Left lung (tissue), 10 donors: ENCODE measurements around the gene GALNT8. TPM values are rescaled to one million over a fixed set of nuclear protein-coding genes. Genes with fewer than 3 reads are reported as not detected.

ENCODE experiments used
- ATAC-seq: fragments of 200-7000 bp; cut with Tn5 transposase; one replicate; pipeline ENCODE4 v1.9.1; 2020; ENCODE audit warnings: moderate library complexity
- DNase-seq, 4 donors: peaks; one replicate each; pipeline ENCODE4 v3.0.0-alpha.2; 2013 to 2020
- H3K27ac ChIP-seq, 2 donors: fragments of 200-600 bp; sonication (generic) in 1 of 2; one replicate each; pipeline versions ENCODE4 v1.5.0 to v1.8.0; 2020 to 2021
- H3K27me3 ChIP-seq, 2 donors: fragments of 200-600 bp; sonication (generic) in 1 of 2; one replicate each; pipeline versions ENCODE4 v1.5.0 to v1.8.0; 2020 to 2021
- H3K36me3 ChIP-seq, 2 donors: fragments of 200-600 bp; sonication (generic) in 1 of 2; one replicate each; pipeline versions ENCODE4 v1.5.0 to v1.8.0; 2020 to 2021
- H3K4me1 ChIP-seq, 2 donors: fragments of 200-600 bp; one replicate each; pipeline ENCODE4 v1.8.0; 2021
- H3K4me3 ChIP-seq, 2 donors: fragments of 200-600 bp; sonication (generic) in 1 of 2; one replicate each; pipeline versions ENCODE4 v1.5.0 to v1.8.0; 2020 to 2021; ENCODE audit warnings: mild to moderate bottlenecking in 1 of 2
- H3K9me3 ChIP-seq, 2 donors: fragments of 200-600 bp; sonication (generic) in 1 of 2; one replicate each; pipeline versions ENCODE4 v1.5.0 to v1.8.0; 2020 to 2021
- CTCF ChIP-seq, 2 donors: fragments of 200-600 bp; sonication (generic) in 1 of 2; IDR thresholded peaks; one replicate each; pipeline versions ENCODE4 v1.5.0 to v1.8.0; 2021; ENCODE audit warnings: antibody characterized with exemption in 2 of 2
- intact Hi-C, 2 donors: fragments of 100-400 bp; cut with DNase I; formaldehyde crosslinking; loops; one replicate each; pipeline versions ENCODE4 v1.11.2 to v1.14.2; 2022
- polyA plus RNA-seq, 6 donors: library from polyadenylated mRNA; unstranded; fragments of 120-200 nt; gene quantifications; one replicate each; pipeline ENCODE4 v1.2.1, GENCODE V29; 2013; ENCODE audit not compliant: insufficient read length in 6 of 6
- total RNA-seq, 2 donors: library from RNA; stranded (reverse); fragmentation: NEBNext Ultra II Directional; extraction: Animal tissue kit (Norgen Biotek cat#: 25700); gene quantifications; one replicate each; pipeline ENCODE4 v1.2.1, GENCODE V29; 2021
- donor health status: DM: no; HTN: yes; CAD: no.
- donor health status: DM: no; HTN: no; CAD: no.

The GALNT8 gene
- total and polyA plus RNA-seq, 8 donors = 0.09 to 2.3 (median 1.3) TPM

GRCh38 chr12:4771172-4771959, 51.2 kb downstream of the GALNT8 start:
- no peaks in the 10 kb centered on the region for H3K27me3 ChIP-seq
- intact Hi-C loops = no loop called here
- DNase-seq (no peak), ATAC-seq (no peak)
- H3K36me3 ChIP-seq = no peaks in the 10 kb centered on the region
- no peaks in the 10 kb centered on the region for H3K4me1 ChIP-seq
- no peak overlapping the region for H3K4me3 ChIP-seq
- TF ChIP-seq CTCF (IDR thresholded peaks at IDR 0.05) = no peak
- no peak overlapping the region for H3K27ac ChIP-seq
- no peaks in the 10 kb centered on the region for H3K9me3 ChIP-seq

- no peak for ATAC-seq
- Histone ChIP-seq H3K36me3 (no peaks in the 10 kb centered on the region), H3K27me3 (no peaks in the 10 kb centered on the region), H3K4me3 (no peak overlapping the region), H3K27ac (no peak overlapping the region), H3K9me3 (no peaks in the 10 kb centered on the region), H3K4me1 (no peaks in the 10 kb centered on the region)
- intact Hi-C loops = no loop called here
- no peak for TF ChIP-seq CTCF (IDR thresholded peaks at IDR 0.05)
- DNase-seq = no peak
These were observed 51.9 kb downstream of the GALNT8 start for GRCh38 chr12:4771960-4772566.

- TF ChIP-seq CTCF (IDR thresholded peaks at IDR 0.05) = no peak
- Histone ChIP-seq H3K4me1 (no peaks in the 10 kb centered on the region), H3K27me3 (peaks cover 0 to 7% of the 10 kb centered on the region in 2 donors), H3K27ac (no peak overlapping the region), H3K4me3 (no peak overlapping the region), H3K36me3 (no peaks in the 10 kb centered on the region), H3K9me3 (no peaks in the 10 kb centered on the region)
- intact Hi-C loops = no loop called here
- DNase-seq (no peak), ATAC-seq (no peak)
These were observed 55.7 kb downstream of the GALNT8 start for GRCh38 chr12:4775936-4776335.

GRCh38 chr12:4779749-4780148, 59.5 kb downstream of the GALNT8 start:
- Histone ChIP-seq H3K36me3 (no peaks in the 10 kb centered on the region), H3K4me1 (no peaks in the 10 kb centered on the region), H3K27ac (no peak overlapping the region), H3K27me3 (peaks cover 0 to 7% of the 10 kb centered on the region in 2 donors), H3K9me3 (peaks cover 0 to 6% of the 10 kb centered on the region in 2 donors), H3K4me3 (no peak overlapping the region)
- TF ChIP-seq CTCF (IDR thresholded peaks at IDR 0.05) = no peak
- DNase-seq (no peak), ATAC-seq (no peak)
- intact Hi-C loops = no loop called here
